ENCODE results near the gene ZNF784.
A peak's percentile ranks its signal among the peaks of the same experiment; 100 is the strongest.

The ZNF784 gene

DNA sequence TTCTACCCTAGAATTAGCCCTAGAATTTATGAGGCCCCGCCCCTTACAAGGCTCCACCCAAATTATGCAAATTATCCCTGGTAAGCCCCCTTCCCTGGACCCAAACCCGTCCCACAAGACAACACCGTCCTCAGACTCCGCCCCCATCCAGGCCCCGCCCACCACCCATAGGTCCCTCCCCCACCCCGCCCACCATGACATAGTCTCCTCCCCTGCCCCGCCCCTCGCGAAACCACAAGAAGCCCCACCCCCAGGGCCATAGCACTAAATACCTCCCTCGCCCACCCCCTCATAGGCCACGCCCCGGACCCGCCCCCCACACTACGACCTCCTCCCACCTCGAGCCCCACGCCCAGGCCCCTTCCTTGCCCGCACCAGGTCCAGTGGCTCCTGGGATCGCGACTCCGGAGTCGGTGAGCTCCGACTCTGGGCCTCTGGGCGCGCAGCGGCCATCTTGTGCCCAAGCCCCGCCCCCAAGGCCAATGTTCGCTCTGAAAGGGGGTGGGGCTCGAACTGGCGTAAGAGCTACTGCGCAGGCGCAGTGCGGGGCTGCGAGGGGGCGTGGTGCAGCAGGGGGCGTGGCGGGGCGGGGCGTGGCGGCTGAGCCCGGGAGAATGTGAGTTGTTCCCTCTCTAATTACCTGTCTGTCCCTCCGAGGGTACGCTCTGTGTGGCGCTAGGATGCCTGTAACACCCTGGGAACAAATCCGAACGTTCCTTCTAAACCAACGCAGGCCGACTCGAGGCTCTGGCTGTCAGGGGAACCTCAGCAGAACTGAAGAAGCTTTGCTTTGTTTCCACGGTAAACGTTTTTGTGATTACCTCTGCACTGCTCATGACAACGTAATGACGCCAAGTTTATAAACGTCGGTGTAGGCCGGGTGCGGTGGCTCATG lies at the start of gene ZNF784:
TSS of gene ZNF784 (minus strand) at position 458 of the 895 bp plus-strand sequence. CDS start at position 453, 5 bp downstream.
- DNase-seq, result peak; percentile 98

DNA sequence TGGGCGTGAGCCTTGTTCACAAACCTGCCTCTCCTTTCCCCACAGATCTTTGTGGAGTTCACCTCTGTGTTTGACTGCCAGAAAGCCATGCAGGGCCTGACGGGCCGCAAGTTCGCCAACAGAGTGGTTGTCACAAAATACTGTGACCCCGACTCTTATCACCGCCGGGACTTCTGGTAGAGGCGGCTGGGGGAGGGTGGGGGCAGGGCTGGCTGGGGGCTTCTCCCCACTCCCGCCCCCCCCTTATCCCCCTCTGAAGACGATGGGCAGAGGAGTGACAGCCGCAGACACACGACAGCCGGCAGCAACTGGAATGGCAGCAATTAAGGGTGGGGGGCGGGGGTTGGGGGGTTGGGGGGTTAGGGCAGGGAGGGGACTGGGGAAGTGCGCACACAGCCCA lies 49.5 kb upstream of the ZNF784 start:
- DNase-seq, result no peak

DNA sequence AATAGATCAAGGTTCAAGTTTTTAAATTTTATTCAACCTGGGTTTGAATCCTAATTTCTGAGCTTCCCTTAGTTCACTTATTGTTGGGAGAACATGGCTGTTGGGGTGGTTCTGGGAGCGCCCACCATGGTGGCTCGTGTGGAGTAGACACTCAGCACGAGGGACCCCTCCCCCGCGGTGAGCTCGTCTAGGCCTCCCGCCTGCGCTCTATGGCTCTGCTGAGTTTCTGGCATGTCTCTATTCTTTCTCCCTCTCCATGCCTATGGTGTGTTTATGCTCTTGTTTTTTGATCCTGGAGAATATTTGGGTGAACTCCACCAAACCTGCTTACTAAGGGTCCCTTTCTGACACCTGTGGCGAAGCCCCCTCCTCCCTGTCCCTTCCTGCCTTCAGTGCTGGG lies 49.1 kb upstream of the ZNF784 start:
- no peak for DNase-seq

DNA sequence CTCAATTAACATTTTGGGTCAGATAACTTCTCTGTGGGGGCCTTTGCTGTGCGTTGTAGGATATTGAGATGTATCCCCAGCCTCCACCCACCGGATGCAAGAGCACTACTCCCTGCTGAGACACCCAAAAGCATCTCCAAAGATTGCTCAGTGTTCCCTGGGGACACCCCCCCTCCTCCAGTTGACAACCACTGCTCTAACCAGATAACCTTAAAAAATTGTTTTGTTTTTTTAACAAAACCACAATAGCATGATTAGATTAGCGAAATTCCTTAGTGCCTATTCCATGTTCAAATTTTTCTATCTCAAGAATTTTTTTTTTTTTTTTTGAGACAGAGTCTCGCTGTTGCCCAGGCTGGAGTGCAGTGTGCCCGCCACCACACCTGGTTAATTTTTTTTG lies 48.1 kb upstream of the ZNF784 start:
- no peak for DNase-seq

DNA sequence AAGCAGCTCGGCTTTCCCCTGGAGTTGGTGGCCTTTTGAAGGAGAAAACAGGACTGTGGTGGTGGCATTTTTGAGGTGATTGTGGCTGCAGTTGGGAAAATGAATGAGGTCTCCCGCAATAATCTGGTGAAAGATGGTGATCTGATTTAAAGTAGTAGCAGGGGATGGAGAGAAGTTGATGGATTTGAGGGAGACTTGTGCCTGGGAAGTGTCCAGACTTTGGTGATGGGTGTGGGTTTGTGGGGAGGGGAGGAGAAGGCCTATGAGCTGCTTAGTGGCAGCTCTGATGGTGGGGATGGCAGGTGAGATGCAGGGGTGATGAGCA lies 46.6 kb upstream of the ZNF784 start:
- no peak for DNase-seq

DNA sequence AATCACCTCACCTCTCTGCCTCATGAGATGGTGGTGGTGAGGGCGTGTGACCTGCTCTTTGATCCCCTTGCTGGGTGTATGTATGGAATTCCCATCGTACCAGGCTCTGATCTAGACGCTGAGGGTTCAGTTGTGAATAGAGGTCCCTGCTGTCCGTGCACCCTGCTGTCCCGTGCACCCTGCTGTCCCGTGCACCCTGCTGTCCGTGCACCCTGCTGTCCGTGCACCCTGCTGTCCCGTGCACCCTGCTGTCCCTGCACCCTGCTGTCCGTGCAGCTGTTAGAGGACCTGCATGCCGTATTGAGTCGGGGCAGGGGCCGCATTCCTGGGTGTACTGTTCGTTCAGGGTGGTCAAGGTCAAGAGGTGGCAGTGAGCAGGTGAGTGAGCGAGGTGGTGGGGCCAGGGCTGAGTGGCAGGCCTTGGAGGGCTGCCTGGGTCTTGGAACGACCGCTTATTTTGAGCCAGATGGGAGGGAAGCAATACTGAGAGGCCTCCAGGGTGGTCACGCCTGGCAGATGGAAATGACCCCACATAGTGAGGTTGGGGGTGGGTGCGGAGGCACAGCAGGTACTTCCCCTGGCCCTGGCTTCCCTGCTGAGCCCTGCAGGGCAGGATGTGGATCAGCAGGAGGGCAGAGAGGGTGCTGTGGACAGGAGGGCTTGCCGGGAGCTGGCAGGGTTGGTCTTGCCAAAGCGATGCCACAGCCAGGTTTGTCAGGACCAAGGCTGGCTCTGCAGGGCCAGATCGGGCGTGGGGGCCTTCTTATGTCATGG lies 46.1 kb upstream of the ZNF784 start:
- no peak for DNase-seq

GRCh38 chr19:55669418-55670279 lies 45.3 kb upstream of the ZNF784 start:
- DNase-seq, result no peak

GRCh38 chr19:55668603-55669348 lies 44.4 kb upstream of the ZNF784 start:
- no peak for DNase-seq

DNA sequence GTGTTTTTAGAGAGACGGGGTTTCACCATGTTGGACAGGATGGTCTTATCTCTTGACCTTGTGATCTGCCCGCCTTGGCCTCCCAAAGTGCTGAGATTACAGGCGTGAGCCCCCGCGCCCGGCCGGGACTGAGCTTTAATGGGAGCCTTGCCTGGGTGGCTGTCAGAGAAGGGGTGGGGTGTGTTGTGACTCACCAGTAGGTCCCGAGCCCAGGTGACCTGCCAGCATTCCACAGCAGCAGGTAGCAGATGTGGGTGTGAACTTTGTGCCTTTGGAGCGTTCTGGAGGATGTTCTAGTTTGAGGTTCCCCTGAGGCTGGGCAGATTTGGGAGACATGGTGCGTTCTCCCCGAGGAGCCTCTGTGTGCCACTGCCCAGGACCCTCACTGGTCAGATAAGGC lies 43.6 kb upstream of the ZNF784 start:
- DNase-seq, result no peak

GRCh38 chr19:55667511-55667910 lies 43.1 kb upstream of the ZNF784 start:
- no peak for DNase-seq

GRCh38 chr19:55667006-55667381 lies 42.6 kb upstream of the ZNF784 start:
- no peak for DNase-seq

- DNase-seq, result no peak
Measured at GRCh38 chr19:55666343-55667005, 42.1 kb upstream of the ZNF784 start.

DNA sequence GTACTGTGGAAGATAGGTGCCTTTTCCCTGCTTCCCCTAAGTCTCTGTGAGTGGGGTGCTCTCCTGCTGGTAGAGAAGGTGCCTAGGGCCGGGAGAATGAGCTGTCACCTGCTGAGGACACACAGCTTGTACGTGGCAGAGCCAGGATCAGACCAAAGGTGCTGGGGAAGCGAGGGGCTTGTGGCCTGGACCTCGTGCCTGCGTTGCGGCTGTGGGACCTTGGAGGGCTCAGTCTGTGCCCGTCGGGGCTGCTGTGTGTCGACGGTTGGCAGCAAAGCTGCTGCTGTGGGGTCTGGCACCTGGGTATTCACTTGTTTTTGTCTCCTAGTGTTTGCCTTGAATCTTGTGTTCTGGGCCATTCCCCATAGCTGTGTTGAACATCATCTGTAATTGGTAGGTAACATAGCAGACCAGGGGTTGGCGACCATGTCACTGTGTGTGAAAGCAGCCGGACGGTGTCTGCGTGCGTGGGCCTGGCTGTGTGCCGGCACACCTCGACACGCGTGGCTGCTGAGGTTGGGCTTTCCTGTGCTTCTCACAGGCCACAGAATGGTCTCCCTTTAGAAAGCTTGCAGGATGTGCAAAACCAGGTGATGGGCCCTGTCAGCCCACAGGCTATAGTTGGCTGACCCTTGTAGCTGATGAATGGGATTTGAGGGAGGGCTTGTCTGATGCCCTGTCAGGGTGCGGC lies 39.6 kb upstream of the ZNF784 start:
- DNase-seq, result no peak

DNA sequence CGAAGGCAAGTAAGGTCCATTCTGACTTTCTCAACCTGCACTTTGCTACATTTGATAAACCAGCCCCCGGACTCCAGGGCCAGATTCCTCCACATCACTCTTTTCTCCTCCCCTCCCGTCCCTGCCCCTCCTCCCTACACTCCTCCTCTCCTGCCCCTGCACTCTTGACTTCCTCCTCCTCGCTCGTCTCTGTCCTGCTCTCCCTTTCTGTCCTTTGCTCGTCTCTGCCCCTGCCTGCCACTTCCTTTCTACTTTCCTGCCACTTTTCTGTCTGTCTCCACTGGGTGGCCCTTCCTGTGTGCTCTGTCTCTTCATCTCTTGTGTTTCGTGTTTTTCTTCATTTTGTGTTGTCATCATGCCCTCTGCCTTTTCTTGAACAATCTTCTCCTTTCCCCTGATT lies 37.5 kb upstream of the ZNF784 start:
- DNase-seq, result no peak

- no peak for DNase-seq
Measured at GRCh38 chr19:55660991-55661390, 36.6 kb upstream of the ZNF784 start.

- DNase-seq, result no peak
Measured at GRCh38 chr19:55660404-55660803, 36.0 kb upstream of the ZNF784 start.

DNA sequence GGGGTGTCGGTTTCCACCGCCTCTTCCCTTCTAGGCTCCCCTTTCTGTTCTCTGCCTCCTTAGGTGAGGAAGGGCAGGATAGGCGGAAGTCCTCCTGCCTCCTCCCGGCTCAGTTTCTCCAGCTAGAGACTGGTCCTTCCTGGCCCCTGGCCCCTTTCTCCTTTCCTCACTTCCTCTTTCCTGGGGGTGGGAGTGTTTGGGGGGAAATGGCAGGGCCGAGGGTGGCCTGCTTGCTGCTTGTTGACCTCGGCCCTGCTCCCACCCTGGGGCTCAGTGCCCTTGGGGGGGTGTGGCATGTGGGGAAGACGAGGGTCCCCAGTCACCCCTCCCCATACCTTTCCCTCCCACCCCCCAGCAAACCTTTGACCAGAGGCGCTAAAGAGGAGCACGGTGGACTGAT lies 35.5 kb upstream of the ZNF784 start:
- DNase-seq, result no peak

GRCh38 chr19:55658846-55659459 lies 34.6 kb upstream of the ZNF784 start:
- no peak for DNase-seq

DNA sequence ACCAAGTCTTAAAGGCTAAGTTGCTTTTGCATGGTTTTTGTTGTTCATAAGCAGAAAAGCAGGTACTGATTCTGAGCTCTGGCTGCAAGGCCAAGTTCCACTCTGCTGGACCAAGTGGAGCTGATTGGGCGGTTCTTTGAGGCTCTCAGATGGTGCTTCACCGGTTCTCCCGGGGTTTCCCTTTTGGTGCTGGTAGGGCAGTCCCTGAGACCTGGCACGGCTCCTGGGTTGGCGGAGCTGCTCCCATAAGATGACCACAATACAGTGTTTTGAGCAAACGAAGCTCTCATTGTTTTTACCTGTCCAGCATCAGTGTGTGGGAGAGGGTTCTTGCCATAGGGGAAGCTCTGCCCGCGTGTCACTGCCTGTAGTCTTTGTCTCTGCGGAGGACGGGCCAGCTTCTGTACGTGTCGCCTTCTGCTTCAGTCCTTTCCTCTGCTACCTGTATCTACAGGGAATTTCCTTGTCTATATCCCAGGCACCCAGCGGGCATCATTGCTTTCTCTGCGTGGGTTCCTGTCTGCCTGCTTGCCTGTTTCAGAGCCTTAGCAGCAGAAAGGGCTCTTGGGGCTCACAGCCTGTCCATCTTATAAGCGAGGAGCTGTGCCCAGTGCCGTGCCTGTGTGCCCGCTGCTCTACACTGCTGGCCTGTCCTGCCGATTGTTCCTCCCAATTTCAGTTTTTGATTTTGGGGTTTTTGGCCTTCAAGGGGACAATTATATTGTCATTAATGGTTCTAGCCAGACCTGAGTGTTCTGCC lies 32.8 kb upstream of the ZNF784 start:
- no peak for DNase-seq

GRCh38 chr19:55656552-55656951 lies 32.2 kb upstream of the ZNF784 start:
- no peak for DNase-seq
